Activated T-helper 1 cell treated with anti-CD3 and anti-CD28 coated beads, Interleukin-12 subunit alpha, Interleukin-12 subunit beta, Interleukin-2, Interleukin-4 antibody, amounts not matched to agents 30 ng/mL and 10 ng/mL and 1 ng/mL, durations not matched to agents 14 hours and 24 hours and 36 hours (primary cell): Measurements from ENCODE around the gene GALNT17. TPM values are rescaled to one million over a fixed set of nuclear protein-coding genes. Genes with fewer than 3 reads are reported as not detected.

Experiments used
- DNase-seq: peaks from one replicate; pipeline ENCODE4 v3.0.0; 2021; ENCODE audit warnings: low spot score
- H3K27ac Mint-ChIP-seq: one replicate; pipeline ENCODE4 v1.8.0; 2021; ENCODE audit warnings: mild to moderate bottlenecking, mixed read lengths
- H3K27me3 Mint-ChIP-seq: one replicate; pipeline ENCODE4 v1.8.0; 2022; ENCODE audit warnings: mild to moderate bottlenecking, moderate library complexity, mixed read lengths; ENCODE audit not compliant: insufficient read depth
- H3K36me3 Mint-ChIP-seq: one replicate; pipeline ENCODE4 v1.8.0; 2021; ENCODE audit warnings: low read depth, mixed read lengths
- H3K4me1 Mint-ChIP-seq: one replicate; pipeline ENCODE4 v1.8.0; 2021; ENCODE audit warnings: low read depth, mixed read lengths
- H3K4me3 Mint-ChIP-seq: one replicate; pipeline ENCODE4 v1.8.0; 2021; ENCODE audit warnings: mild to moderate bottlenecking, moderate library complexity, mixed read lengths
- H3K9me3 Mint-ChIP-seq: one replicate; pipeline ENCODE4 v1.8.0; 2021; ENCODE audit warnings: mixed read lengths
- intact Hi-C: fragments of 100-400 bp; cut with micrococcal nuclease; formaldehyde crosslinking; loops from one replicate; pipeline ENCODE4 v1.15.1; 2024
- total RNA-seq: library from RNA; stranded (reverse); gene quantifications from 2 replicates; pipeline ENCODE4 v1.2.3, GENCODE V29; 2022

GALNT17 gene
- total RNA-seq, 1 donor from 2014 or later: not detected

DNA sequence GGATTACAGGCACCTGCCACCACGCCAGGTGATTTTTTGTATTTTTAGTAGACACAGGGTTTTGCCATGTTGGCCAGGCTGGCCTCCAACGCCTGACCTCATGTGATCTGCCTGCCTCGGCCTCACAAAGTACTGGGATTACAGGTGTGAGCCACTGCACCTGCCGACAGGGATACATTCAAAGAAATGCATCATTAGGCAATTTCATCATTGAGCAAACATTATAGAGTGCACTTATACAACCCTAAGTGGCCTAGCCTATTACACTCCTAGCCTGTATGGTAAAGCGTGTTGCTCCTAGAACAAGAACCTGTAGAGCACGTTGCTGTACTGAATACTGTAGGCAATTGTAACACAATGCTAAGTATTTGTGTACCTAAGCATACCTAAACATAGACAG is 350.3 kb downstream of the GALNT17 start:
- DNase-seq: no peak
- no peaks in the 10 kb centered on the region for H3K4me1 Mint-ChIP-seq
- no peaks in the 10 kb centered on the region for H3K36me3 Mint-ChIP-seq
- H3K9me3 Mint-ChIP-seq: peaks cover 19% of the 10 kb centered on the region
- H3K27ac Mint-ChIP-seq: no peak overlapping the region
- intact Hi-C loops: loop anchor here (10.0 kb wide), 1 partner anchor 57 kb away; no protein-coding TSS in a partner anchor
- H3K27me3 Mint-ChIP-seq: no peaks in the 10 kb centered on the region
- H3K4me3 Mint-ChIP-seq: no peak overlapping the region

DNA sequence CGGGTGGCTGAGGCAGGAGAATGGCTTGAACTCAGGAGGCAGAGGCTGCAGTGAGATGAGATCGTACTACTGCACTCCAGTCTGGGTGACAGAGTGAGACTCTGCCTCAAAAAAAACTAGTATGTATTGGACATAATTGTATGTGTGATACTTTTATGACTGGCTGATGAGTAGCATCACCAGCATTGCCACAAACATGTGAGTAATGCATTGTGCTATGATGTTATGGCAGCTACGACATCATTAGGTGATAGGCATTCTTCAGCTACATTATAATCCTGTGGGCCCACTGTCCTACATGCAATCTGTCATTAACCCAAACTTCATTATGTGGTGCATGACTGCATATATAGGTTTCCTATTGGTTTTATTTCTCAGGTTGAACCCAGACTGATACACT is 352.4 kb downstream of the GALNT17 start:
- H3K27me3 Mint-ChIP-seq: no peaks in the 10 kb centered on the region
- H3K27ac Mint-ChIP-seq: no peak overlapping the region
- no peaks in the 10 kb centered on the region for H3K4me1 Mint-ChIP-seq
- no peak overlapping the region for H3K4me3 Mint-ChIP-seq
- intact Hi-C loops: loop anchor here (10.0 kb wide), 1 partner anchor 60 kb away; no protein-coding TSS in a partner anchor
- H3K9me3 Mint-ChIP-seq: peaks cover 24% of the 10 kb centered on the region
- H3K36me3 Mint-ChIP-seq: no peaks in the 10 kb centered on the region
- DNase-seq: no peak

DNA sequence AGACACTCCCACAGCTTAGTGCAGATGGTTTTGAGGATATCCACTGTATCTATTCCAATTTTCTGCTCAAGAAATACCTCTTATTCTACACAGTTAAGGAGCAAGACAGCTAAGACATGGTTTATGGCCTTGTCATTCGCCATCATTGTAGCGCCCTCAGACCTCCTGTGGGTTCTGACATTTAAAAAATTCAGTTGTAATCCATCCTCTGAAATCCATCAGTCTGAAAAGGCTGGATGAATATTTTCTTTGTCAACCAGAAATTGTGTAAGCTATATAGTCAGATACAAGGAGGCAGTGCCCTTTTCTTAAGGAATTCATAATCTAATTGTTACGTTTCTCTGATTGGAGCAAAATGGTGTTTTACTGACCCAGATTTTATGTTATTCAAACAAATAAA is 353.6 kb downstream of the GALNT17 start:
- DNase-seq: no peak
- Mint-ChIP-seq H3K4me1 (no peaks in the 10 kb centered on the region), H3K36me3 (no peaks in the 10 kb centered on the region), H3K27ac (no peak overlapping the region), H3K9me3 (peaks cover 29% of the 10 kb centered on the region), H3K27me3 (no peaks in the 10 kb centered on the region), H3K4me3 (no peak overlapping the region)
- intact Hi-C loops: loop anchor here (10.0 kb wide), 1 partner anchor 61 kb away; no protein-coding TSS in a partner anchor

DNA sequence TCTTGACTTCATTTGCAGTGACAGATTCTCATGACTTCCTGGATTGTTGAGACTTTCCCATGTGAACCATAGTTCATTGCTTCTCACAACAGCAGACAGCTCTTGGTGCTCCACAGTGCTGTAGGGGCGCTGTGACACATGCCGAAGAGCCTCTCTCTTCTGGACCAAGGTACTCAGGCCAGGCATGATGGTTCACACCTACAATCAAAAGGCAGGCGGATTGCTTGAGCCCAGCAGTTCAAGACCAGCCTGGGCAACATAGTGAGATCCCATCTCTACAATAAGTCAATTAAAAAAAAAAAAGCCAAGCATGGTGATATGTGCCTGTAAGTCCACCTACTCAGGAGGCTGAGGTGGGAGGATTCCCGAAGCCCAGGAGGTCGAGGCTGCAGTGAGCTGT is 354.5 kb downstream of the GALNT17 start:
- DNase-seq: no peak
- Mint-ChIP-seq H3K27ac (no peak overlapping the region), H3K36me3 (no peaks in the 10 kb centered on the region), H3K27me3 (no peaks in the 10 kb centered on the region), H3K9me3 (peaks cover 29% of the 10 kb centered on the region), H3K4me1 (no peaks in the 10 kb centered on the region), H3K4me3 (no peak overlapping the region)
- intact Hi-C loops: loop anchor here (10.0 kb wide), 1 partner anchor 62 kb away; no protein-coding TSS in a partner anchor

DNA sequence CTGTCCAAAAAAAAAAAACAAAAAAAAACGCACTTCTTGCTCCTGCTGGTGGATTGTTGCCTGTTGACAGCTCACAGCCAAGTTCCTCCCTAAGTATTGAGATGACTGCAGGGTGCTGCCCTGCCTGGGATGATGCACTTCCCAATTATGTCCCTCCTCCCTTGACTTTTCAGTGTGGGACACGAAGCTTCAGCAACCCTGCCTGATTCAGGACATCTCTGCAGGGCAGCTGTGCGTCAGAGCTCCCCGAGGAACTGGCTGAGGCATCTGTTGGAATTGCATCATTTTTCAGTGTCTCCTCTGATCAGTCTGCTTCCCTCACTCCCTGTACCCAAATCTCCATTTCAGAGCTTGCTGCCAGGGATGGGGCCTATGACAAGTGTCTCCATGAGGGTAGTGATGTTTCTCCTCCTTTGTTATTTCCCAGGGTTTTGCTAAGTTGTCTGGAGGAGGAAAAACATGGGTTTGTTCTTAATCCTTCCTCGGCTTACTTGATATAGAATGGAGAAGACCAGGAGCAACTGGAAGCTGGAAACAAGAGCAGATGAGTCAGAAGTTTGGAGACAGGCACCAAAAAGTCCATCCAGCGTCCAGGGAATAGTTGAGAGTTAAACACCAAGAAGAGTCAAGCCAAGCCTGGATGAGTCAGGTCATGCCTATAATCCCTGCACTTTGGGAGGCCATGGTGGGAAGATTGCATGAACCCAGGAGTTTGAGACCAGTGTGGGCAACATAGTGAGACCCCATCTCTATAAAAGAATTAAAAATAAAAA is 355.1 kb downstream of the GALNT17 start:
- Mint-ChIP-seq H3K9me3 (peaks cover 29% of the 10 kb centered on the region), H3K4me1 (no peaks in the 10 kb centered on the region)
- intact Hi-C loops: loop anchor here (10.0 kb wide), 1 partner anchor 62 kb away; no protein-coding TSS in a partner anchor

DNA sequence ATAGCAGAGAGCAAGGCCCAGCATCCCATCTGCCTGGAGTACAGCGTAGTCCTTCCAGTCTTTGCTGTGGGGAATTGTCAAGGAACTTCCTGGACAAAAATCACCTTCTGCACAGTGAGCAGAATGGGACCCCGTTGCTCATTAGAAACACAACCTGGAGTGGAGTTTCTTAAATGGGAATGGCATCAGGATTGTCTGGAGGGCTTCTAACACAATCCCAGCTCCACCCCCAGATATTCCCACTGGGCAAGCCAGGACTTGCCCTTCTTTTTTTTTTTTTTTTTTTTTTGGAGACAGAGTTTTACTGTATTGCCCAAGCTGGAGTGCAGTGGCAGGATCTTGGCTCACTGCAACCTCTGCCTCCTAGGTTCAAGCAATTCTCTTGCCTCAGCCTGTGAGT is 356.4 kb downstream of the GALNT17 start:
- Mint-ChIP-seq H3K27ac (no peak overlapping the region), H3K4me1 (no peaks in the 10 kb centered on the region), H3K36me3 (no peaks in the 10 kb centered on the region), H3K27me3 (no peaks in the 10 kb centered on the region), H3K9me3 (peaks cover 35% of the 10 kb centered on the region), H3K4me3 (no peak overlapping the region)
- intact Hi-C loops: loop anchor here (10.0 kb wide), 1 partner anchor 64 kb away; no protein-coding TSS in a partner anchor
- no peak for DNase-seq

More for the DNA sequence above, 355.1 kb downstream of the GALNT17 start:
- no peak overlapping the region for H3K4me3 Mint-ChIP-seq
- no peaks in the 10 kb centered on the region for H3K36me3 Mint-ChIP-seq
- H3K27ac Mint-ChIP-seq: no peak overlapping the region
- H3K27me3 Mint-ChIP-seq: no peaks in the 10 kb centered on the region
- DNase-seq: no peak

DNA sequence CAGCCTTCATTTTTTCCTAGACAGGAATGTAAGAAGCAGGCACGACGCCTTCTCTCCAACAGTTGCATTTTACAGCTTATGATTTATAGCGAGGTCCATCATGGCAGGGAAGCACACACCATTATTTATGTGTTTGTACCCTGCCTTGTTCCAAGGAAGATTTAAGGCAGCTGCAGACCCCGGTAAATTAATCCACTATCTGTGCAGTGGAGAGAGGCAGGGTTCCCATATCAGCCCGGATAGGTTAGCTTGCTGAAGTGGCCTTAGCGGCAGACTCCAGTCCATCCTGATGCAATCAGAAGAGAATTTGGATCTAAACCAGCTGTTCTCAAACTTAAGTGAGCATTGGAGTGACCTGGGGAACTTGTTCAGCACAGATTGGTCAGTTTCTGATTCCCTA is 359.4 kb downstream of the GALNT17 start:
- Mint-ChIP-seq H3K4me3 (no peak overlapping the region), H3K27me3 (no peaks in the 10 kb centered on the region), H3K4me1 (no peaks in the 10 kb centered on the region), H3K9me3 (peaks cover 33% of the 10 kb centered on the region), H3K27ac (no peak overlapping the region), H3K36me3 (no peaks in the 10 kb centered on the region)
- no peak for DNase-seq
- intact Hi-C loops: no loop called here

DNA sequence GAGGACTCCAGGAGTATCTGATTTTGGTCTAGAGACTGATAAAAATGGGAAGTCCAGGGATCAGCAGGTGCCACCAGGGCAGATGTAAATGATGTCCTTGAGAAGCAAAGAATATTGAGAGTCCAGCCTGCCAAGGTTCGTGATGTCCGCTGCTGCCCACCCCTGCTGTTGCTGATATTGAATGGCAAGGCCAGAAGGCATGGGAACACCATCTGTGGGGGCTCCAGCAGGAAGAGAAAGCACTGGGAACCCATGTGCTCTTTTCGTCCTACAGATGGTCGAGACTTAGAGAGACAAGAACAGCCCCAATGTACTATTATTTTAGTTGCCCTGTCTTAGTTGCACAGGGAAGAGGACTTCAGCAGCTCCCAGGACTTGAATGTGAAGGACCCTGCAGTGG is 363.9 kb downstream of the GALNT17 start:
- Mint-ChIP-seq H3K27me3 (no peaks in the 10 kb centered on the region), H3K4me1 (no peaks in the 10 kb centered on the region), H3K4me3 (no peak overlapping the region), H3K9me3 (peaks cover 19% of the 10 kb centered on the region), H3K27ac (no peak overlapping the region), H3K36me3 (no peaks in the 10 kb centered on the region)
- intact Hi-C loops: no loop called here
- no peak for DNase-seq

DNA sequence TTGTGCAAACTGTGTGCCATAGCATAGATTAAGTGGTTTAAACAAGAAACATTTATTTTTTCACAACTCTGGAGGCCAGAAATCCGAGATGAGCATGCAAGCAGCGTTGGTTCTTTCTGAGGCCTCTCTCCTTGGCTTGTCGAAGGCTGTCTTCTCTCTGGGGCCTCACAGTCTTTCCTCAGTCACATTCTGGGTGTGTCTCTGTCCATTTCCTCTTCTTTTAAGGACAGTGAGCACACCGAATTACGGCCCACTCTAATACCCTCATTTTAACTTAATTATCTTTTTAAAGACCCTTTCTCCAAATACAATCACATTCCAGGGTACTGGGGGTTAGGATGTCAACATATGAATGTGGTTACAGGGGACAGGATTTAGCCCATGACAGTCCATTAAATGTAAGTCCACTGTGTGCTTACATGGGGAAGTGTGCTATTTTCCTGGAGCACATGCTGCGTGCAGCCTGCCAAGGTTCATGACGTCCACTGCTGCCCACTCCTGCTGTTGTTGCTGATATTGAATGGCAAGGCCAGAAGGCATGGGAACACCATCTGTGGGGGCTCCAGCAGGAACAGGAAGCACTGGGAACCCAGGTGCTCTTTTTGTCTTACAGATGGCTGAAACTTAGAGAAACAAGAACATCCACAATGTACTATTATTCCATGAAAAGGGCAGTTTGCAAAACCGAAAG is 365.5 kb downstream of the GALNT17 start:
- Mint-ChIP-seq H3K27me3 (no peaks in the 10 kb centered on the region), H3K27ac (no peak overlapping the region), H3K36me3 (no peaks in the 10 kb centered on the region), H3K9me3 (peaks cover 27% of the 10 kb centered on the region), H3K4me3 (no peak overlapping the region), H3K4me1 (no peaks in the 10 kb centered on the region)
- no peak for DNase-seq
- intact Hi-C loops: no loop called here

DNA sequence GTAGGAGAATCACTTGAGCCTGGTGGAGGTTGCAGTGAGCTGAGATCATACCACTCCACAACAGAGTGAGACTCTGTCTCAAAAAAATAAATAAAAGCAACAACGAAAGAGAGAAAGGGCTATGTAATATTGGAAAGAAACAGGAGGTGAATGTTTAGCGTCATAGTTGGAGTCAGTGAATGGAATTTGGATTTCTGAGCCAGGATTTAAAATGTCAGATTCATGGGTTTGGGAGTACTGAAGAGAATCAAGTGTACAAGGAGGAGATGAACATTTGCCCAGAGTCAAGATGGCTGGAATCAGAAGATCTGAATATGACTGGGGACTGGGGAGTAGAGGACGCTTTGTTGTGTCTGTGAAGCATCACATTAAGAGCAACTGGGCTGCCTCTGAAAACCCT is 366.4 kb downstream of the GALNT17 start:
- Mint-ChIP-seq H3K9me3 (peaks cover 31% of the 10 kb centered on the region), H3K4me3 (no peak overlapping the region), H3K27me3 (no peaks in the 10 kb centered on the region), H3K4me1 (no peaks in the 10 kb centered on the region), H3K36me3 (no peaks in the 10 kb centered on the region), H3K27ac (no peak overlapping the region)
- no peak for DNase-seq
- intact Hi-C loops: no loop called here

DNA sequence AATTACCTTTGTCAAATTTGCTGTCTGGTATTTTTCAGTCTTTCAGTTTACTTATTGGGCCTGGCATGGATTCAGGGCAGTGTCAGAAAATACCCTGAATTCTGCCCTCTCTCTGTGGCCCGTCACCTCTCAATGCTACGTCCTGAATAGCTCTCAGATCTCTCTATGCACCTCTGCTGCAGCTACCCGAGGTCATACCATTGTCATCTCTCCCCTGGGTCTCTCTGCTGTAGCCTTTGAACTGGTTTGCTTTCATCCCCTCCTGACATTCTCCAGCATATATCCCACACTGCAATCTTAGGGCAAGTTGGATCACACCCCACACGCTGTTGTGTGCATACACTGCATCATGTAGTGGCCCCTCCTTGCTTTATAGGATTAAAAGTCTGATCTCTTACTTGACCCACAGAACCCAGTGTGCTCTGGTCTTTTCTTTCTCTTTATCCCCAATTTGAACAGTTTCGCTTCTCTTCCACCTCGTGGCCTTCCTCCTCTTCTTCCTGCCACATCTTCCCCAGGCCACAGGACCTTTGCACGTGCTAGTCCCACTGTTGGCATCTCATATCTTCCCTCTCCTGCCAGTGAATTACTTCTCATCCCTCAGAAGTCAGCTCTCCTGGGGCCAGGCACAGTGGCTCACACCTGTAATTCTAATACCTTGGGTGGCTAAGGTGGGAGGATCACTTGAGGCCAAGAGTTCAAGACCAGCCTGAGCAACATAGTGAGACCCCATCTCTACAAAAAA is 372.9 kb downstream of the GALNT17 start:
- DNase-seq: no peak
- H3K9me3 Mint-ChIP-seq: peaks cover 29% of the 10 kb centered on the region
- no peaks in the 10 kb centered on the region for H3K4me1 Mint-ChIP-seq
- H3K36me3 Mint-ChIP-seq: no peaks in the 10 kb centered on the region
- H3K27ac Mint-ChIP-seq: no peak overlapping the region
- H3K27me3 Mint-ChIP-seq: no peaks in the 10 kb centered on the region
- intact Hi-C loops: no loop called here
- H3K4me3 Mint-ChIP-seq: no peak overlapping the region

DNA sequence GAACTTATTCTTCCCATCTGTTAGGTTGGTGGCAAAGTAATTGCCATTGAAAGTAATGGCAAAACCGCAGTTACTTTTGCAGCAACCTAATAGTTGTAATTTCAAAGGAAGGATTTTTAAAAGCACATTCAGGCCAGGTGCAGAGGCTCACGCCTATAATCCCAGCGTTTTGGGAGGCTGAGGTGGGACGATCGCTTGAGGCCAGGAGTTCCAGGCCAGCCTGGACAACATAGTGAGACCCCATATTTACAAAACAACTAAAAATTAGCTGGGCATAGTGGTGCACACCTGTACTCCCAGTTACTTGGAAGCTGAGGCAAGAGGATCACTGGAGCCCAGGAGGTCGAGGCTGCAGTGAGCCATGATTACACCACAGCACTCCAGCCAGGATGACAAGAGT is 374.9 kb downstream of the GALNT17 start:
- no peaks in the 10 kb centered on the region for H3K36me3 Mint-ChIP-seq
- intact Hi-C loops: no loop called here
- no peak overlapping the region for H3K27ac Mint-ChIP-seq
- H3K4me3 Mint-ChIP-seq: no peak overlapping the region
- DNase-seq: no peak
- no peaks in the 10 kb centered on the region for H3K27me3 Mint-ChIP-seq
- peaks cover 24% of the 10 kb centered on the region for H3K9me3 Mint-ChIP-seq
- no peaks in the 10 kb centered on the region for H3K4me1 Mint-ChIP-seq
